B cell (primary cell): ENCODE data around the gene PML.

Experiments
- EZH2 ChIP-seq: IDR thresholded peaks from 2 replicates; pipeline ENCODE4 v1.6.1; 2012; ENCODE audit warnings: borderline replicate concordance, low read depth, mild to moderate bottlenecking, moderate library complexity, low read length; ENCODE audit not compliant: insufficient read depth, poor library complexity, severe bottlenecking
- TF ChIP-seq, protein P1 (sequence below): fragments of 200-600 bp; IDR thresholded peaks from one replicate; pipeline ENCODE4 v1.8.0; 2022; ENCODE audit warnings: antibody characterized with exemption, mild to moderate bottlenecking

DNA sequence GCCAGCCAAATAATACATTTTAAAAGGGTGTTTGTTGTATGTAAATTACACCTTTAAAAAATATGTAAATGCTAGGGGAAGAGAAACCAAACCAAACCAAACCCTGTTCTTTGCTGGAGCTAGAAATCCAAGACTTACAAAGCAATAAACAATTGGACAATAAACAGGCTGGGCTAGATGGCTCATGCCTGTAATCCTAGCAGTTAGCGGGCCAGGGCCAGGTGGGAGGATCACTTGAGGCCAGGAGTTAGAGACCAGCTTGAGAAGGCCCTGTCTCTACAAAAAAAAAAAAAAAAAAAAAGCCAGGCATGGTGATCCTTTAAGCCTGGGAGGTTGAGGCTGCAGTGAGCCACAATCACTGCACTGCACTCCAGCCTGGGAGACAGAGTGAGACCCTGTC is 14.9 kb upstream of the PML start:
- TF ChIP-seq, protein P1, sequence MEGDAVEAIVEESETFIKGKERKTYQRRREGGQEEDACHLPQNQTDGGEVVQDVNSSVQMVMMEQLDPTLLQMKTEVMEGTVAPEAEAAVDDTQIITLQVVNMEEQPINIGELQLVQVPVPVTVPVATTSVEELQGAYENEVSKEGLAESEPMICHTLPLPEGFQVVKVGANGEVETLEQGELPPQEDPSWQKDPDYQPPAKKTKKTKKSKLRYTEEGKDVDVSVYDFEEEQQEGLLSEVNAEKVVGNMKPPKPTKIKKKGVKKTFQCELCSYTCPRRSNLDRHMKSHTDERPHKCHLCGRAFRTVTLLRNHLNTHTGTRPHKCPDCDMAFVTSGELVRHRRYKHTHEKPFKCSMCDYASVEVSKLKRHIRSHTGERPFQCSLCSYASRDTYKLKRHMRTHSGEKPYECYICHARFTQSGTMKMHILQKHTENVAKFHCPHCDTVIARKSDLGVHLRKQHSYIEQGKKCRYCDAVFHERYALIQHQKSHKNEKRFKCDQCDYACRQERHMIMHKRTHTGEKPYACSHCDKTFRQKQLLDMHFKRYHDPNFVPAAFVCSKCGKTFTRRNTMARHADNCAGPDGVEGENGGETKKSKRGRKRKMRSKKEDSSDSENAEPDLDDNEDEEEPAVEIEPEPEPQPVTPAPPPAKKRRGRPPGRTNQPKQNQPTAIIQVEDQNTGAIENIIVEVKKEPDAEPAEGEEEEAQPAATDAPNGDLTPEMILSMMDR = no peak
- no peak for TF ChIP-seq EZH2
